Fibroblast of skin of right quadriceps (primary cell): ENCODE data around the gene ME2.
"Not testable (repeated sequence)": the region's sequence is repeated elsewhere in the genome, so short reads cannot be mapped to it uniquely, and the experiment has no call there.

Experiments
- DNase-seq: peaks from one replicate; pipeline ENCODE4 v3.0.0-alpha.2; 2013

Gene ME2

GRCh38 chr18:50981381-50981780, 102.5 kb downstream of the ME2 start:
- peak; percentile 7 for DNase-seq

DNA sequence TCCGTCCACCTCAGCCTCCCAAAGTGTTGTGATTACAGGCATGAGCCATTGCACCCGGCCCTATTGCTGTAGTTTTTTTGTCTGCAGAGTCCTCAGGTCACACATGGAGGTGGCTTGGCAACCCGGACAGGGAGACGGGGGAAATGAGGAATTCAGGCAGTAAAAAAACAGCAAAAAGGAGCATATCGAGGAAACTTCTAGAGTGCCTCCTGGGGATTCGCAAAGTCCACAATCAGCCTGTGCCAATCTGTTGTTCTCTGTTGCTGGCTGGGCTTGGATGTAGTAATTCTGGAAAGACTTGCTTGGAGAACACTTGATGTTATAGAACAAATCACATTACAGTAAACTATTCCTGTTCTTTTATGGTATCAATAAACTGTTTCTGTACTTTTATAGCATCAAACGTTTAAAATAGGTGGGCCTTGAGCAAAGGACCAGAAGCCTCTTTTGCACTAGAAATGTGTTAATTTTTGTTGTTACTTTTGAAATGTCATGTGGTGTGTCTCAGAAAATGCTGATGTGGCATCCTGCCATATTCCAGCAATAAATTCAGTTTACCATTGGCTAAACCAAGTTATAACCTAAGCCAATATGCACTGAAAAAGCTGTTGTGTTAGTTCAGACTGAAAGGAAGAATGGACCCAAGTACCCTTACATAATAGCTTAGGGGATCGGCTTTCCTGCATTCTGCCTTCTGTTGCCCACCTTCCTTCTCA, 103.3 kb downstream of the ME2 start:
- no peak for DNase-seq

GRCh38 chr18:50982802-50983179, 103.9 kb downstream of the ME2 start:
- DNase-seq: no peak

- DNase-seq: peak; percentile 59
Observed at GRCh38 chr18:50986360-50987087, 107.6 kb downstream of the ME2 start.

DNA sequence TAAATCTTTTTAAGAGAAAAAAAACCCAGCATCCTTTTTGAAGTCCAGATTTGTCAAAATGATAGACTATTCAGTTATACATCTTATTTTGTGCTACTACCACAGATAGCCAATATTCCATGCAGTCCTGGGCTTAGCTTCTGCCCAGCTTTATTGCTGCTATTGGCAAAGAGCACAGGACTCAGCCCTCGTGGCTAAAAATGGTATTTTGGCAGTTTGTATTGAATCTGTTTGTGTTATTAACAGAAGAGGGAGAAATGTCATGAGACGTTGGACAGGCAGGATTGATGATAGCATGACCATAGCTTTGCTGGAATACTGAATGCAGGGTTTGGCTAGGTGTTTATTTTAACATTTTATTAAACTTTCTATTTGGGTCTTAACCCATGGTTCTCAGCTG, 108.3 kb downstream of the ME2 start:
- no peak for DNase-seq

GRCh38 chr18:50989711-50990110, 110.8 kb downstream of the ME2 start:
- DNase-seq: no peak

DNA sequence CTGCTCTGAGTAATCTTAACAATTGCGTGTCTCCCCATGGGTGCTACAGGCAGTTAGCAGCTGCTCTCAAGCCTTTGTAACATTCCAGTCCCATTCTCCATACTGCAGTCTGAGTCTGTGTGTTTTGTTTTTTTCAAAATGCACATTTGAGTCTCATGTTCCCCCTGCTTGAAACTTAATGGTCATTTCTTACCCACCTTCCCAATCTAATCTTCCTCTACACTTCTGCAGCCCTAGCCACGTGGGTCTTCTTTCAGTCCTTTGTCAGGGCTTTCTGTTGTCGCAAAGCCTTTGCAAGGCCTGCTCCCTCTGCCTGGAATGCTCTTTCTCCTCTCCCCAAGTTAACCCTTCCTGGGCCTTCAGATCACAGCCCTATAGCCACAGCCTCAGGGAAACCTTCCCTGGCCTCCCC, 113.4 kb downstream of the ME2 start:
- no peak for DNase-seq

DNA sequence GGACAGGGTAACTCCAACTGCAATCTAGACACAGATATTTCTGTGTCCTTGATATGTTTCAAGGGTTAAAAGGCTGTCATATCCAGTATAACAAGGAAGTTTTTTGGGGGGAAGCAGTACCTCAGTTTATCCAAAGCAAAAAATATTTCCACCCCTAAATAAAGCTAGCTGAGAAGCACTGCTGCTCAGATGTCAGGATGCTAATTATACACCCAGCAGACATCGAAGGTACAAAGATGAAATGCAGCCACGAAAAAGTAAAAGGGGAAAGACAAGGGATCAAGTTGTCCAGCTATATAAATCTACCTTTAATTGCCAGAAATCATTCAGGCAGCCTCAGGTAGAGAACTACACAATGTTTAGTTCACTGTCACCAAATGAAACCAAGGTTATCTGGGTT, 115.1 kb downstream of the ME2 start:
- no peak for DNase-seq

GRCh38 chr18:51003174-51003573, 124.3 kb downstream of the ME2 start:
- not testable (repeated sequence) for DNase-seq
